Panc1 (cell line): ENCODE measurements around the gene PJA1.

ENCODE experiments used
- POLR2AphosphoS5 ChIP-seq: IDR thresholded peaks from 2 replicates; pipeline ENCODE4 v1.6.1; 2012; ENCODE audit warnings: mild to moderate bottlenecking, low read depth, low read length, moderate library complexity
- REST ChIP-seq, 2 experiments: IDR thresholded peaks; 2 replicates each; pipeline ENCODE4 v1.6.1; 2011 to 2012; ENCODE audit warnings: low read depth in 2 of 2, control low read depth in 1 of 2, low read length in 1 of 2, mild to moderate bottlenecking in 1 of 2, moderate library complexity in 1 of 2; ENCODE audit not compliant: insufficient read depth in 1 of 2
- TF ChIP-seq, protein P1 (sequence below): fragments of 450-650 bp; IDR thresholded peaks from 2 replicates; pipeline ENCODE4 v1.5.1; 2017; ENCODE audit warnings: mild to moderate bottlenecking

GRCh38 chrX:69179380-69179911 lies 14.2 kb upstream of the PJA1 start:
- TF ChIP-seq, protein P1, sequence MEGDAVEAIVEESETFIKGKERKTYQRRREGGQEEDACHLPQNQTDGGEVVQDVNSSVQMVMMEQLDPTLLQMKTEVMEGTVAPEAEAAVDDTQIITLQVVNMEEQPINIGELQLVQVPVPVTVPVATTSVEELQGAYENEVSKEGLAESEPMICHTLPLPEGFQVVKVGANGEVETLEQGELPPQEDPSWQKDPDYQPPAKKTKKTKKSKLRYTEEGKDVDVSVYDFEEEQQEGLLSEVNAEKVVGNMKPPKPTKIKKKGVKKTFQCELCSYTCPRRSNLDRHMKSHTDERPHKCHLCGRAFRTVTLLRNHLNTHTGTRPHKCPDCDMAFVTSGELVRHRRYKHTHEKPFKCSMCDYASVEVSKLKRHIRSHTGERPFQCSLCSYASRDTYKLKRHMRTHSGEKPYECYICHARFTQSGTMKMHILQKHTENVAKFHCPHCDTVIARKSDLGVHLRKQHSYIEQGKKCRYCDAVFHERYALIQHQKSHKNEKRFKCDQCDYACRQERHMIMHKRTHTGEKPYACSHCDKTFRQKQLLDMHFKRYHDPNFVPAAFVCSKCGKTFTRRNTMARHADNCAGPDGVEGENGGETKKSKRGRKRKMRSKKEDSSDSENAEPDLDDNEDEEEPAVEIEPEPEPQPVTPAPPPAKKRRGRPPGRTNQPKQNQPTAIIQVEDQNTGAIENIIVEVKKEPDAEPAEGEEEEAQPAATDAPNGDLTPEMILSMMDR: no peak
- TF ChIP-seq REST (IDR thresholded peaks at IDR 0.05; ENCODE audit: insufficient read depth in 1 of 2, low read depth in 2 of 2, low read length in 1 of 2) (no peak), POLR2AphosphoS5 (no peak)
